ENCODE measurements around the gene RGMB. TPM values are rescaled to one million over a fixed set of nuclear protein-coding genes. Genes with fewer than 3 reads are reported as not detected.

RGMB gene
- polyA plus RNA-seq, 1 donor from 2014 or later, result 58.4 TPM

- Histone ChIP-seq H3K9me2 (ENCODE audit: insufficient read depth, low read length) (no peaks in the 10 kb centered on the region), H2AFZ (ENCODE audit: low read depth, low read length) (no peak overlapping the region), H4K20me1 (ENCODE audit: insufficient read depth) (peaks cover 17% of the 10 kb centered on the region), H3K27ac (ENCODE audit: low read length) (peak overlapping the region; percentile 73), H3K27me3 (ENCODE audit: insufficient read depth, low read depth, low read length) (no peaks in the 10 kb centered on the region), H3K9ac (ENCODE audit: low read length) (peak overlapping the region; percentile 78), H3K36me3 (ENCODE audit: insufficient read depth, low read length) (no peaks in the 10 kb centered on the region), H3K4me3 (ENCODE audit: low read length) (peak overlapping the region; percentile 90), H3K4me2 (ENCODE audit: low read length) (peak overlapping the region; percentile 87), H3F3A (ENCODE audit: insufficient read depth, low read length, poor library complexity, severe bottlenecking) (peaks cover 9% of the 10 kb centered on the region), H3K79me2 (replicated peaks; ENCODE audit: insufficient read depth, low read length) (peaks cover 33% of the 10 kb centered on the region), H3K9me3 (ENCODE audit: low read length) (no peaks in the 10 kb centered on the region)
- TF ChIP-seq REST (IDR thresholded peaks at IDR 0.05; ENCODE audit: borderline replicate concordance) (no peak), MXI1 (conservative IDR thresholded peaks at IDR 0.05; ENCODE audit: poor library complexity, severe bottlenecking) (no peak), SMC3 (conservative IDR thresholded peaks at IDR 0.05; ENCODE audit: poor library complexity) (no peak), RAD21 (conservative IDR thresholded peaks at IDR 0.05) (no peak), EZH2 (IDR thresholded peaks at IDR 0.05; ENCODE audit: borderline replicate concordance, insufficient read depth, low read length, poor library complexity, severe bottlenecking) (no peak), TAF1 (IDR thresholded peaks at IDR 0.05; ENCODE audit: low read depth) (no peak), EP300 (conservative IDR thresholded peaks at IDR 0.05; ENCODE audit: poor library complexity, severe bottlenecking) (no peak), POLR2AphosphoS5 (IDR thresholded peaks at IDR 0.05) (no peak), CTCF (IDR thresholded peaks at IDR 0.05; ENCODE audit: poor library complexity, severe bottlenecking) (no peak)
These were observed 2.5 kb upstream of the RGMB start for GRCh38 chr5:98770911-98771322.

DNA sequence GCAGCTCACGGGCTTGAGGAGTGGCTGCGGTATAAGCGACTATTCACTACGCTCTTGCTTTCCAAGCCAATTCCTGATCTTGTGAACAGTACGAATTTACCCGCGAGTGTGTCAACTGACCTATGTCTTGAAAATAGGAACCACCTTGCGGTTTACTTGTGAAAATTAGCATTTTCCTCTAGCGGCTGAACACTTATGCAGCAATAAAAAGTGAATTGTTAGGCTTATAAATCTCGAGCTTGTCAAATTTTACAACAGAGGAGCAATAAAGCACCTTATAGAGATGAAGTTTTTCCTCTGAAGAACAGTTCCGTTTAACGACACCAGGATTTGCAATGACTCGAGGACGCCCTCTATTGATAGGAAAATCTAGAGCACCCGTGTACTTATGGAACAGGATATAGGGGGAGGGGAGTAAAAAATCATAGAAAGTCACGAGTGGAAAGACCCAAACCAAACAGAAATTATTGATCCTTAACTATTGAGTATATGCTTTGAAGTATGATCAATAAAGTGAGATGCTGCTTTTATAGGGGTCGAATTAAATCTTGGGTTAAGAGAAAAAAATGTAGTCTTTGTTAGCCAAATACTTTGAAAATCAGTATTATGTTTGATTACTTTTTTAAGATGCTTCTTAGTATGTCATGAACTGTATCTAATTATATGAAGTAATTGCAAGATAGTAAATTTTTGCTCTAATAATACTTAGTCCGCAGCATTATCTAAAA, 1.9 kb upstream of the RGMB start:
- no peaks in the 10 kb centered on the region for H3K9me2 ChIP-seq (ENCODE audit: insufficient read depth, low read length)
- TF ChIP-seq TAF1 (IDR thresholded peaks at IDR 0.05; ENCODE audit: low read depth) (no peak), EZH2 (IDR thresholded peaks at IDR 0.05; ENCODE audit: borderline replicate concordance, insufficient read depth, low read length, poor library complexity, severe bottlenecking) (no peak), EP300 (conservative IDR thresholded peaks at IDR 0.05; ENCODE audit: poor library complexity, severe bottlenecking) (peak; percentile 16), RAD21 (conservative IDR thresholded peaks at IDR 0.05) (peak; percentile 88), REST (IDR thresholded peaks at IDR 0.05; ENCODE audit: borderline replicate concordance) (no peak), SMC3 (conservative IDR thresholded peaks at IDR 0.05; ENCODE audit: poor library complexity) (peak; percentile 80), CTCF (IDR thresholded peaks at IDR 0.05; ENCODE audit: poor library complexity, severe bottlenecking) (peak; percentile 94), MXI1 (conservative IDR thresholded peaks at IDR 0.05; ENCODE audit: poor library complexity, severe bottlenecking) (peak; percentile 50)
- peaks cover 40% of the 10 kb centered on the region for H3K79me2 ChIP-seq (replicated peaks; ENCODE audit: insufficient read depth, low read length)
- H3K9ac ChIP-seq (ENCODE audit: low read length), result peak overlapping the region; percentile 78
- H3F3A ChIP-seq (ENCODE audit: insufficient read depth, low read length, poor library complexity, severe bottlenecking), result peaks cover 9% of the 10 kb centered on the region
- H3K4me2 ChIP-seq (ENCODE audit: low read length), result peak overlapping the region; percentile 87
- H3K27ac ChIP-seq (ENCODE audit: low read length), result peak overlapping the region; percentile 73
- H2AFZ ChIP-seq (ENCODE audit: low read depth, low read length), result no peak overlapping the region
- no peaks in the 10 kb centered on the region for H3K27me3 ChIP-seq (ENCODE audit: insufficient read depth, low read depth, low read length)
- H3K9me3 ChIP-seq (ENCODE audit: low read length), result no peaks in the 10 kb centered on the region
- peaks cover 17% of the 10 kb centered on the region for H4K20me1 ChIP-seq (ENCODE audit: insufficient read depth)
- H3K4me3 ChIP-seq (ENCODE audit: low read length), result peak overlapping the region; percentile 90
- no peaks in the 10 kb centered on the region for H3K36me3 ChIP-seq (ENCODE audit: insufficient read depth, low read length)
